ENCODE data around the gene BEST2.
A peak's percentile ranks its signal among the peaks of the same experiment; 100 is the strongest.

The BEST2 gene

DNA sequence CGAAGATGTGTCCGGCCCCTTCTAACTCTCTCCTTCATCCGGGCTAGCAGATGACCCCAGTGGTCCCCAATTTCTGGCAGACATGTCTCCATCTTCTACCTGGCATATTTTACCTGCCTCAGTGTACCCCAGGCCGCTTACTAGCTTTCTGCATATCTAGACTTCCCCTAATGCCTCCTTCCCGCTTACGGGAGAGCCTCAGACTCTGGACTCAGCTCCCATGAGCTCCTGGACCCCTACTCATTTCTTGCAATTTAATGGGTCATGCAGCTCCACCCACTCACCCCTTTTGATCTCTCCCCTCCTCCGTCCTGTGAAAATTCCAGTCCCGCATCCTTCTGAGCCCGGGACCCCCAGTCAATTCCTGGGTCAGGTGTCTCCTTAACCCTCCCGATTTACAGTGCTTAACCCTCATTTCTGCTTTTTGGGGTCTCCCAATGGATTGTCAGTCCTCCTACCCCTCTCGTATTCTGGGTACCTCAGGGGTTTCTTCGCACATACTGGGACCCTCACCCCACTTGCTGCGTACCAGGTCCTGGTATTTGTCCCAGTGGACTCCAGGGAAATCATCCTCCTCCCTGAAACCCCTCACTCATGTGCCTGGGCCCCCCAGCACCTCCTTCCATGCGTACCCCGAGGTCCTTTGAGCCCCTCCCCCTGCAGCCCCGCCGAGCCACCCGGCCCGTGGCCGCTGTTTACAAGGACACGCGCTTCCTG is 39.2 kb downstream of the BEST2 start:
- no peak for ATAC-seq
- no peak for TF ChIP-seq PPARA (CRISPR knock-in tag; IDR thresholded peaks at IDR 0.05; ENCODE audit: borderline replicate concordance)

DNA sequence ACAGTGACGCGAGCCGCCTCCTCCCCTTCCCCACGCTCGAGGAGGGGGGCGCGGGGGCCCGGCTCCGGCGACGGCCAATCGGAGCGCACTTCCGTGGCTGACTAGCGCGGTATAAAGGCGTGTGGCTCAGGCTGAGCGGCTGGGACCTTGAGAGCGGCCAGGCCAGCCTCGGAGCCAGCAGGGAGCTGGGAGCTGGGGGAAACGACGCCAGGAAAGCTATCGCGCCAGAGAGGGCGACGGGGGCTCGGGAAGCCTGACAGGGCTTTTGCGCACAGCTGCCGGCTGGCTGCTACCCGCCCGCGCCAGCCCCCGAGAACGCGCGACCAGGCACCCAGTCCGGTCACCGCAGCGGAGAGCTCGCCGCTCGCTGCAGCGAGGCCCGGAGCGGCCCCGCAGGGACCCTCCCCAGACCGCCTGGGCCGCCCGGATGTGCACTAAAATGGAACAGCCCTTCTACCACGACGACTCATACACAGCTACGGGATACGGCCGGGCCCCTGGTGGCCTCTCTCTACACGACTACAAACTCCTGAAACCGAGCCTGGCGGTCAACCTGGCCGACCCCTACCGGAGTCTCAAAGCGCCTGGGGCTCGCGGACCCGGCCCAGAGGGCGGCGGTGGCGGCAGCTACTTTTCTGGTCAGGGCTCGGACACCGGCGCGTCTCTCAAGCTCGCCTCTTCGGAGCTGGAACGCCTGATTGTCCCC is 39.9 kb downstream of the BEST2 start, which contains the start of gene JUNB:
Gene JUNB, plus strand, starts transcription at position 142 of the 706 bp plus-strand sequence. Its CDS starts 286 bp downstream, at position 428.
- peak; percentile 59 for ATAC-seq
- no peak for TF ChIP-seq RARB (CRISPR knock-in tag; IDR thresholded peaks at IDR 0.05)
- TF ChIP-seq GLIS3 (CRISPR knock-in tag; IDR thresholded peaks at IDR 0.05): peak; percentile 95
- TF ChIP-seq, protein P1, sequence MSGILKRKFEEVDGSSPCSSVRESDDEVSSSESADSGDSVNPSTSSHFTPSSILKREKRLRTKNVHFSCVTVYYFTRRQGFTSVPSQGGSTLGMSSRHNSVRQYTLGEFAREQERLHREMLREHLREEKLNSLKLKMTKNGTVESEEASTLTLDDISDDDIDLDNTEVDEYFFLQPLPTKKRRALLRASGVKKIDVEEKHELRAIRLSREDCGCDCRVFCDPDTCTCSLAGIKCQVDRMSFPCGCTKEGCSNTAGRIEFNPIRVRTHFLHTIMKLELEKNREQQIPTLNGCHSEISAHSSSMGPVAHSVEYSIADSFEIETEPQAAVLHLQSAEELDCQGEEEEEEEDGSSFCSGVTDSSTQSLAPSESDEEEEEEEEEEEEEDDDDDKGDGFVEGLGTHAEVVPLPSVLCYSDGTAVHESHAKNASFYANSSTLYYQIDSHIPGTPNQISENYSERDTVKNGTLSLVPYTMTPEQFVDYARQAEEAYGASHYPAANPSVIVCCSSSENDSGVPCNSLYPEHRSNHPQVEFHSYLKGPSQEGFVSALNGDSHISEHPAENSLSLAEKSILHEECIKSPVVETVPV (CRISPR knock-in tag; IDR thresholded peaks at IDR 0.05): 0 out of 2 replicates have a peak, but pooled peaks have one; percentile 53
- no peak for TF ChIP-seq ARNTL (CRISPR knock-in tag; IDR thresholded peaks at IDR 0.05; ENCODE audit: borderline replicate concordance, low read depth)
- TF ChIP-seq ISL1 (CRISPR knock-in tag; IDR thresholded peaks at IDR 0.05): no peak
- no peak for TF ChIP-seq BACH2 (CRISPR knock-in tag; IDR thresholded peaks at IDR 0.05; ENCODE audit: borderline replicate concordance)
- peak; percentile 55; the same call in 1 of the 2 replicates for TF ChIP-seq ZNF70 (CRISPR knock-in tag; IDR thresholded peaks at IDR 0.05)
- peak; percentile 59; the same call in 1 of the 2 replicates for TF ChIP-seq TOX (CRISPR knock-in tag; IDR thresholded peaks at IDR 0.05; ENCODE audit: borderline replicate concordance)
- peak; percentile 76; the same call in 1 of the 2 replicates for TF ChIP-seq ZC3H10 (CRISPR knock-in tag; IDR thresholded peaks at IDR 0.05)
- TF ChIP-seq ZFP3 (CRISPR knock-in tag; IDR thresholded peaks at IDR 0.05): peak; percentile 57
- TF ChIP-seq ESRRG (CRISPR knock-in tag; IDR thresholded peaks at IDR 0.05): 0 out of 2 replicates have a peak, but pooled peaks have one; percentile 28
- TF ChIP-seq, protein P2, sequence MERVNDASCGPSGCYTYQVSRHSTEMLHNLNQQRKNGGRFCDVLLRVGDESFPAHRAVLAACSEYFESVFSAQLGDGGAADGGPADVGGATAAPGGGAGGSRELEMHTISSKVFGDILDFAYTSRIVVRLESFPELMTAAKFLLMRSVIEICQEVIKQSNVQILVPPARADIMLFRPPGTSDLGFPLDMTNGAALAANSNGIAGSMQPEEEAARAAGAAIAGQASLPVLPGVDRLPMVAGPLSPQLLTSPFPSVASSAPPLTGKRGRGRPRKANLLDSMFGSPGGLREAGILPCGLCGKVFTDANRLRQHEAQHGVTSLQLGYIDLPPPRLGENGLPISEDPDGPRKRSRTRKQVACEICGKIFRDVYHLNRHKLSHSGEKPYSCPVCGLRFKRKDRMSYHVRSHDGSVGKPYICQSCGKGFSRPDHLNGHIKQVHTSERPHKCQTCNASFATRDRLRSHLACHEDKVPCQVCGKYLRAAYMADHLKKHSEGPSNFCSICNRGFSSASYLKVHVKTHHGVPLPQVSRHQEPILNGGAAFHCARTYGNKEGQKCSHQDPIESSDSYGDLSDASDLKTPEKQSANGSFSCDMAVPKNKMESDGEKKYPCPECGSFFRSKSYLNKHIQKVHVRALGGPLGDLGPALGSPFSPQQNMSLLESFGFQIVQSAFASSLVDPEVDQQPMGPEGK (CRISPR knock-in tag; IDR thresholded peaks at IDR 0.05; ENCODE audit: borderline replicate concordance): peak; percentile 91

DNA sequence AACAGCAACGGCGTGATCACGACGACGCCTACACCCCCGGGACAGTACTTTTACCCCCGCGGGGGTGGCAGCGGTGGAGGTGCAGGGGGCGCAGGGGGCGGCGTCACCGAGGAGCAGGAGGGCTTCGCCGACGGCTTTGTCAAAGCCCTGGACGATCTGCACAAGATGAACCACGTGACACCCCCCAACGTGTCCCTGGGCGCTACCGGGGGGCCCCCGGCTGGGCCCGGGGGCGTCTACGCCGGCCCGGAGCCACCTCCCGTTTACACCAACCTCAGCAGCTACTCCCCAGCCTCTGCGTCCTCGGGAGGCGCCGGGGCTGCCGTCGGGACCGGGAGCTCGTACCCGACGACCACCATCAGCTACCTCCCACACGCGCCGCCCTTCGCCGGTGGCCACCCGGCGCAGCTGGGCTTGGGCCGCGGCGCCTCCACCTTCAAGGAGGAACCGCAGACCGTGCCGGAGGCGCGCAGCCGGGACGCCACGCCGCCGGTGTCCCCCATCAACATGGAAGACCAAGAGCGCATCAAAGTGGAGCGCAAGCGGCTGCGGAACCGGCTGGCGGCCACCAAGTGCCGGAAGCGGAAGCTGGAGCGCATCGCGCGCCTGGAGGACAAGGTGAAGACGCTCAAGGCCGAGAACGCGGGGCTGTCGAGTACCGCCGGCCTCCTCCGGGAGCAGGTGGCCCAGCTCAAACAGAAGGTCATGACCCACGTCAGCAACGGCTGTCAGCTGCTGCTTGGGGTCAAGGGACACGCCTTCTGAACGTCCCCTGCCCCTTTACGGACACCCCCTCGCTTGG is 40.7 kb downstream of the BEST2 start:
- TF ChIP-seq ZNF8 (CRISPR knock-in tag; IDR thresholded peaks at IDR 0.05): no peak
- TF ChIP-seq GLIS3 (CRISPR knock-in tag; IDR thresholded peaks at IDR 0.05): no peak
- TF ChIP-seq ISL1 (CRISPR knock-in tag; IDR thresholded peaks at IDR 0.05): no peak
- no peak for TF ChIP-seq ZNF70 (CRISPR knock-in tag; IDR thresholded peaks at IDR 0.05)
- TF ChIP-seq ESRRG (CRISPR knock-in tag; IDR thresholded peaks at IDR 0.05): no peak
- TF ChIP-seq, protein P1 (CRISPR knock-in tag; IDR thresholded peaks at IDR 0.05): no peak
- TF ChIP-seq CSDC2 (CRISPR knock-in tag; IDR thresholded peaks at IDR 0.05): no peak
- TF ChIP-seq BACH2 (CRISPR knock-in tag; IDR thresholded peaks at IDR 0.05; ENCODE audit: borderline replicate concordance): no peak
- TF ChIP-seq PPARA (CRISPR knock-in tag; IDR thresholded peaks at IDR 0.05; ENCODE audit: borderline replicate concordance): no peak
- TF ChIP-seq, protein P3, sequence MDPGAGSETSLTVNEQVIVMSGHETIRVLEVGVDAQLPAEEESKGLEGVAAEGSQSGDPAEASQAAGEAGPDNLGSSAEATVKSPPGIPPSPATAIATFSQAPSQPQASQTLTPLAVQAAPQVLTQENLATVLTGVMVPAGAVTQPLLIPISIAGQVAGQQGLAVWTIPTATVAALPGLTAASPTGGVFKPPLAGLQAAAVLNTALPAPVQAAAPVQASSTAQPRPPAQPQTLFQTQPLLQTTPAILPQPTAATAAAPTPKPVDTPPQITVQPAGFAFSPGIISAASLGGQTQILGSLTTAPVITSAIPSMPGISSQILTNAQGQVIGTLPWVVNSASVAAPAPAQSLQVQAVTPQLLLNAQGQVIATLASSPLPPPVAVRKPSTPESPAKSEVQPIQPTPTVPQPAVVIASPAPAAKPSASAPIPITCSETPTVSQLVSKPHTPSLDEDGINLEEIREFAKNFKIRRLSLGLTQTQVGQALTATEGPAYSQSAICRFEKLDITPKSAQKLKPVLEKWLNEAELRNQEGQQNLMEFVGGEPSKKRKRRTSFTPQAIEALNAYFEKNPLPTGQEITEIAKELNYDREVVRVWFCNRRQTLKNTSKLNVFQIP (CRISPR knock-in tag; IDR thresholded peaks at IDR 0.05; ENCODE audit: borderline replicate concordance, low read depth): no peak
- TF ChIP-seq RARB (CRISPR knock-in tag; IDR thresholded peaks at IDR 0.05): no peak
- TF ChIP-seq, protein P4, sequence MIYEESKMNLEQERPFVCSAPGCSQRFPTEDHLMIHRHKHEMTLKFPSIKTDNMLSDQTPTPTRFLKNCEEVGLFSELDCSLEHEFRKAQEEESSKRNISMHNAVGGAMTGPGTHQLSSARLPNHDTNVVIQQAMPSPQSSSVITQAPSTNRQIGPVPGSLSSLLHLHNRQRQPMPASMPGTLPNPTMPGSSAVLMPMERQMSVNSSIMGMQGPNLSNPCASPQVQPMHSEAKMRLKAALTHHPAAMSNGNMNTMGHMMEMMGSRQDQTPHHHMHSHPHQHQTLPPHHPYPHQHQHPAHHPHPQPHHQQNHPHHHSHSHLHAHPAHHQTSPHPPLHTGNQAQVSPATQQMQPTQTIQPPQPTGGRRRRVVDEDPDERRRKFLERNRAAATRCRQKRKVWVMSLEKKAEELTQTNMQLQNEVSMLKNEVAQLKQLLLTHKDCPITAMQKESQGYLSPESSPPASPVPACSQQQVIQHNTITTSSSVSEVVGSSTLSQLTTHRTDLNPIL (CRISPR knock-in tag; IDR thresholded peaks at IDR 0.05; ENCODE audit: low read depth): no peak
- TF ChIP-seq SNAI2 (CRISPR knock-in tag; IDR thresholded peaks at IDR 0.05): no peak
- ATAC-seq: no peak
